A204.1 (cell line): ENCODE results near the gene SMCO3.

Source experiments
- FAIRE-seq: peaks from 2 replicates; lab custom pipeline; 2012; peaks lifted over from hg19 to GRCh38; lab: Jason Lieb, UNC

Gene SMCO3

DNA sequence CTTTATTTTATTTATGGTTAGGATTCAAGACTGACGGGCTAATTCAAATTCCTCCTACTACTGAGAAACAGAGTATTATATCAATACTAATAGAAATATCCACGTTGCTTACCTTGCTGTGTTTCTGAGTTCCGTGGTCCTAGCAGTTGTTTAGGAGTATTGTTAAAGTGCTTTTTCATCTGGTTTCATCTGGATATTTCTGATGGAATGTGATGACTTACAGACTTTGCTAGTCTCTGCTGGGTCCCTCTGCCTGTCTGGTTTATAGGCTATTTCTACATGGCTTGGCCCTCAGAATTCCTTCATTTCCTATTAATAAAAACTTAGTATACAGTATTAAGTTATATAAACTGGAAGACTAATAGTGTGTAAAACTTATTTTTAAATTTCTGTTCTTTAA, at the start of gene SMCO3:
TSS of gene SMCO3 (minus strand) at position 169 of the 400 bp plus-strand sequence. CDS start 7,502 bp downstream, outside the sequence.
- no peak for FAIRE-seq

DNA sequence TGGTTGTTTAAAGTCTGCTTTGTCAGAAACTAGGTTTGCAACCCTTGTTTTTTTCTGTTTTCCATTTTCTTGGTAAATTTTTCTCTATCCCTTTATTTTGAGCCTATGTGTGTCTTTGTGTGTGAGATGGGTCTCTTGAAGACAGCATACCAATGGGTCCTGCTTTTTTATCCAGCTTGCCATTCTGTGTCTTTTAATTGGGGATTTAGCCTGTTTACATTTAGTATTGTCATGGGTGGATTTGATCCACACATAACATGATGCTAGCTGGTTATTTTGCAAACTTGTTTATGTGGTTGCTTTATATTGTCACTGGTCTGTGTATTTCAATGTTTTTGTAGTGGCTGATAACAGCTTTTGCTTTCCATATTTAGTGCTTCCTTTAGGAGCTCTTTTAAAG, 46.5 kb upstream of the SMCO3 start:
- no peak for FAIRE-seq

DNA sequence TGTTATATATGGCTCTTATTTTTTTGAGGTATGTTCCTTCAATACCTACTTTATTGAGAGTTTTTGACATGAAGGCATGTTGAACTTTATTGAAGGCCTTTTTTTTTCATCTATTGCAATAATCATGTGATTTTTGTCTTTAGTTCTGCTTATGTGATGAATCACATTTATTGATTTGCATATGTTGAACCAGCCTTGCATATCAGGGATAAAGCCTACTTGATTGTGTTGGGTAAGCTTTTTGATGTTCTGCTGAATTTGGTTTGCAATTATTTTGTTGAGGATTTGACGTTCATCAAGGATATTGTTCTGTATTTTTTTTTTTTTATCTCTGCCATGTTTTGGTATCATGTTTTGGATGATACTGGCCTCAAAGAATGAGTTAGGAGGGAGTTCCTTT, 44.5 kb upstream of the SMCO3 start:
- FAIRE-seq = no peak

DNA sequence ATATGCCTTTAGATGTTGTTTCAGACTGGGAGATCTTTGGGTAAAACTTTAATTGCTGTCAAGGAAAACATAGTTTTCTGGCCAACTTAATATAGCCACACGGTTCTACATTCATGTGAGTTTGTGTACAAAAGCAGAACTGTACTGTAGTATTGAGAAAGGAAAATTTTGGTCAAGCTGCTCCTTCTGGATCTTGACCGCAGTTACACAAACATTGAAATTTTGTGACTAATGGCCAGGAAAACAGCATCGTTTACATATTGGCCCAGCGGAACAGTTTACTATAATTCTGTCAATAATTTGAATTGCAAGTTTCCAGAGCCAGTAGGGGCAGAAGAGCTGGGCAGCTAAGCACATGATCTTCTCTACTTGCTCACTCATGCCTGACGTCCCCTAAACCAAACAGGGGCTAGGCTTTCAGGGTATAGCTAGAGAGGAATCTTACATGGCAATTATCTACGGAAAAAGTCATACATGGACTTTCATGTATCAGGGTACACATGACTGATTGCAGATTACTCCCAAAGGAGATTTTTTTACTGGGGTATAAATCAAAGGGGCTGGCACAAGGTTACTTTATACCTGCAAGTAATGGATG, 40.7 kb upstream of the SMCO3 start:
- no peak for FAIRE-seq

DNA sequence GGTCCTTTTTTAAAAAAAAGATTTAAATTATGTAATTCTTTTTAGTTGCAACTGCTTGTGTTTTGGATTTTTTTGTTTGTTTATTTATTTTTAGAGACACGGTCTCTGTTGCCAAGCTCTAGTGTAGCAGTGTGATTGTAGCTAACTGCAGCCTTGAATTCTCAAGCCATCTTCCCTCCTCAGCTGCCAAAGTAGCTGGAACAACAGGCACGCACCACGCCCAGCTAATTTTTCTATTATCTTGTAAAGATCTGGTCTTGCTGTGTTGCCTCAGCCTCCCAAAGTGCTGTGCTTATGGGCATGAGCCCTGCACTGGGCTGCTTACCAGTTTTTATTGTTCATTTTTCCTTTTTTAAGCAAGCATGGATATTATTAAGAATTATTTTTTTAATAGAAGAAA, 40.0 kb upstream of the SMCO3 start:
- FAIRE-seq = no peak

DNA sequence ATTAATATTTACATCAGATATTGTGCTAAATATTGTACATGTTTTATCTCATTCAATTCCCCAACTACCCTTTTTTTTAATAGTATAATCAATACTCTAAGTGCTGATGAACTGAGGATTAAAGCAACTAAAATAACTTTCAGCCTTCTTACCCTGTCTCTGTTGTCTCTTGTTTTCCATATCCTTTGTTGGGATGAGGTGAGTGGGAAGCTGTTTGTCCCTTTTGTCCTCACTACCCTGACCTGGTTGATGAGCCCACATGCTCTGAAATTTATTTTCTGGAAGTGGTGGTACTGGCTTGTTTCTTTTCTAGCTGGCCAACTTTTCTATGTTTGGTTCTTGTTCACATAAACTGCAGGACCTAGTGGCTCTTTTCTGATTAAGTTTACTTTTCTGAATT, 38.9 kb upstream of the SMCO3 start:
- no peak for FAIRE-seq

DNA sequence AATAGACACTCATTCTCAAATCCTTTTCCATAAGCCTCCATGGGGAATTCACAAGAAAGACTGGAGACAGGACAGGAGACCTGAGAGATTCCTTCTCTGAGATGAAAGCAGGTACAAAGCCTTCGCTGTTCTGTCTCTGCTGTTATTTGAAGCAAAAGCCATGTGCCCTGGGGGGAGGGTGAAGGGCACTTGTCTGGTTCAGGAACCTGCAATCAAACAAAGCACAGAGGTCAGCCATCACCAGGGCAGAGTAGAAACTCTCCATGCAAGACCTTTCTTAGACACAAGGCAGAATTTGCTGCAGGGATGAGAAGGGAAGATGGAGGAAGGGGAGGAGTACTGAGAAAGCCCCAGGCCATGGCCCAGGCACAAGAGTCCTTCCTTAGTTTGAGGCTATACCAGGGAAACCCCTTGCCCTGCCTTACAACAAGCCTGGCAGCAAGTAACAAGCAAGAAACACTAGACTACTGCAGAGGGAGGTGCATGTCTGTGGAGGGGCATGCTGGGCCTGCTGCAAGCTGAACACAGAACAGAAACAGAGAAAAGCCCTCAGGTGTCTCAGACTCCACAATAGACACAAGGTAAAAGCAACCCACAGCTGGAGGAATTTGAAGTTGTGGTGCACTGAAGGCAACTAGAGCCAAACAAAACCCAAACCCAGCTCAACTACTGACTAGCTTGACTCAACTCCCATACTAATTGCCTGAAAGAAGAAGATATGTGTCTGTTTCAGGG, 37.1 kb upstream of the SMCO3 start:
- no peak for FAIRE-seq

DNA sequence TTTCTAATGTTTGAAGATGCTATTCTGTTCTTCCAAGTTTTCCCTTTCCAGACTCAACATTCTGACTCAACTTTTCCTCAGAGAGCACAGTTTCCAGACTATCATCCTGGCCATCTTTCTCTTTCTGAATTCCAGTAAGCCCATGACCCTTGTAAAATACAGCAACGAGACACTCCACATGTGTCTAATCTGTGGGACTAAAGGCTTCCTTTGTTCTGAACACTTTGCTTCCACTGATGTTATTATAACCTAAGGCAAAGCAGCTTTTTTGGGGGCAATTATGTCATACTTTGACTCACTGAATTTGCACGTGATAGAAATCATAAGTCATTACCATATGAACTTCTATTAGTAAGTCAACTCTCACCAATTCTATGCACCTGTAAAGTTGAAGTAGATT, 35.7 kb upstream of the SMCO3 start:
- no peak for FAIRE-seq

DNA sequence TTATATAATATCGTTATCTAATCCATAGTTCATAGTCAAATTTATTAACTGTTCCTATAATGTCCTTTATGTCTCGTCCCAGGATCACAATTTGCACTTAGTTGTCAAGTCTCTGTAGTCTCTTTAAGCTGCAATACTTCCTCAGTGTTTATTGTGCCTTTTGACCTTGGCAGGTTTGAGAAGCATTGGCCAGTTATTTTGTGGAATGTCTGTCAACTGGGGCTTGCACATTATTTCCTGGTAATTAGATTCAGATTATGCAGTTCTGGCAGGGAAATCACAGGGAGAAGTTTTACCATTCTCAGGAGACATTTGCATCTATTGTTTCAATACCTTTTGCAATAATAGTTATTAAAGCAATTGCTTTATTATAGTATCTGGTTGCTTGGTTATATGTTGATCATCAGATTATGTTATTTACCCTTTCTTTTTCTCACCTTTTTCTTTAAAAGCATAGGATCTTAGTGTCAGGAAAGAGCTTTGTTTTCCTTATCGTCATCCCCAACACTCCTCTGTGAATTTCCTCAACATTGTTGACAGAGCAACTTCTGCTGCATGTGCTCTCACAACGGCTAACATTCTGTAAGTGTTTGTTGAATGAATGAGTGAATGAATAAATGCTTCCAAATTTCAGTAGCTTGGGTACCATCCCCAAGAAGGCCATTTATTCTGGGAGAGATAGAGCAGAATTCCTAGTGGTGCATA, 33.0 kb upstream of the SMCO3 start:
- FAIRE-seq = no peak

DNA sequence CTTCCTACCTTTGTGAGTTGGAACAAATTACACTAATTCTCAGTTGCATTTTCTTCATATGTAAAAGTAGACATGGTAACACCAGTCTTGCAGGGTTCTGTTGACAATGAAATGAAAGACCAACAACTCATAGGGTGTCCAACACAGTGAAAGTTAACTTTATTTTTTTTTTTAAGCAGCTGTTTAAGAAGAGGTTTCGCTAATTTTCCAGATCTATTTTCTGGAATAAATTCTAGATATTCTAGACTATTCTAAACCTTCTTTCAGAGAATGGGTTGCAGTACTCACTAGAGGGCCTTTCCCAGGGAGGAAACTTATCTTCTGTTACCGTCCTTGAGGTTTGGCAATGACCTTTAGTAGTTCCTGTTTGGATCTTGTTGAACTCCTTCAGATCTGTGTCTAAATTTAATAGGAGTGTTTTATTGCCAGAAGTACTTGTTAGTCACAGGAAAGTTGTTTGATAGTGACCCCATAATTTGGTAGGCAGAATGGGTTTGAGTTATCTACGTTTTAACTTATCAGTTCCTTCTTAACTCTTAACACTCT, 32.1 kb upstream of the SMCO3 start:
- FAIRE-seq = no peak

DNA sequence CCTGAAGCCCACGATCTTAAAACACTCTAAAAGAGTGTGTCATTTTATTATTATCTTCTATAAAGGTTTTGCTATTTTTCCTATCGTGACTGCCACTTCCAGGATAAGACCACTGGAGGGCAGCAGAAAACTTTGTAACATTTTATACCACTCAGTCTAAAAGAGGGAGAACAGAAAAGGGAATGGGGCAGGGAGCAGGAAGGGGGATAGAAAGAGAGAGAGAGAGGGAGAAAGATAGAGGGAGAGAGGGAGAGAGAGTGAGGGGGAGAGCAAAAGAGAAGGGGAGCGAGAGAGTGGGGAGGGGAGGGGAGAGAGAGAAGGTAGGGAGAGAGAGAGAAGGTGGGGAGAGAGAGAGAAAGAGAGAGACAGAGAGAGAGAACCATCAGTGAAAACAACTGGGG, 31.4 kb upstream of the SMCO3 start:
- peak; percentile 77 for FAIRE-seq

DNA sequence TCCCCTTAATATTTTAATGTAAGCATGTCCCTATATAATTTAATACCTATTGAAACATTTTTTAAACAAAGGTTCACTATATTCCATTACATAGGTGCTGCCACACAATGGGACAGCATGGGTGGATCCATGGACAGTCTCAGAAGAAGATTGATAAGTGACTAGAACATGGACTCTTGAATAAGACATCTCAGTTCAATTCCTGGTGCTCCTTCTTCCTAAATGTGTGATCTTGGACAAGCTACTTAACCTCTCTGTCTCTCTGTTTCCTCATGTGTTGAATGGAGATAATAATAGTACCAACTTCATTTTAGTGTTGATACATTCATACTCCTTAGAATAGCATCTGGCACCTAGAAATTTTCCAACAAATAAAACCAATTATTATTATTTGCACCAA, 30.4 kb upstream of the SMCO3 start:
- FAIRE-seq = no peak

DNA sequence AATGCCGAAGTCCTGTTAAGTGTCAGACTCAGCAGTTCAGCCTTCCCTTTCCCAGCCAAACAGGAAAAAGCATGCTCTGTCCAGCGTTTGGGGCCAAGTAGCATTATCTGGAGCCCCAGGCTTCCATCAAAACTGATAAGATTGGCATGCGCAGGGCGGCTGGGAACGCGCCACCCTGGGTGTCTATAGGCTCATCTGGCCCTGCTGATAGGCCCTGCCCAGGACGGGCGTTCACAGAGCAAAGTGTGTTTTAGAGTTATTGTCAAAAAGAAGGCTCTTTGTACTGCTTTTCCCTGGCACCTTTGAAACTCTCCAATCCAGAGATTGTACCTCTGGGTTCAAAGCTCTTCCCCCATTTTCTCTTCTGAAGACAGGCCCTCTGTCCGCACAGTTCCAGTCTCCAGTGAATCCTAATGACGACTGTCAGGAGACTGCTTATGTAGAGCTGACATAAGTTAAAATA, 29.5 kb upstream of the SMCO3 start, which contains the start of gene ART4:
TSS of gene ART4 (minus strand) at position 102 of the 463 bp plus-strand sequence. CDS start 413 bp downstream, outside the sequence.
- no peak for FAIRE-seq

DNA sequence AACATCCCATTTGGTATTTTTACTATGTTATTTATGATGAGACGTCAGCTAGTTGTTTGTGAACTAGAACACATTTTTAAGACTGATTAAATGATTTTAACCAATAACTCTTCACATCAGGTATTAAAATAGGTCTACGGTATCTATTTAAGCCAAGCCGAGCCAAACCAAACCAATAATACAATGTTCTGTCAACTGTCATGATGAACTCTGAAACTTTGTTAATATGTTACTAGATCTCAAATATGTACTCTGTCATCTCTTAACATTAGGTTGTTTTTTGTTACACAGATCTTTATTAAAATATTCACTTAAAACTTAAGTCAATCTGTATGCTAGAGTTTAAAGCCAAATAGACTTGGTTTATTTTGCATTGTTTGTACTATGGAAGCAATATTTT, 28.3 kb upstream of the SMCO3 start:
- FAIRE-seq = no peak

DNA sequence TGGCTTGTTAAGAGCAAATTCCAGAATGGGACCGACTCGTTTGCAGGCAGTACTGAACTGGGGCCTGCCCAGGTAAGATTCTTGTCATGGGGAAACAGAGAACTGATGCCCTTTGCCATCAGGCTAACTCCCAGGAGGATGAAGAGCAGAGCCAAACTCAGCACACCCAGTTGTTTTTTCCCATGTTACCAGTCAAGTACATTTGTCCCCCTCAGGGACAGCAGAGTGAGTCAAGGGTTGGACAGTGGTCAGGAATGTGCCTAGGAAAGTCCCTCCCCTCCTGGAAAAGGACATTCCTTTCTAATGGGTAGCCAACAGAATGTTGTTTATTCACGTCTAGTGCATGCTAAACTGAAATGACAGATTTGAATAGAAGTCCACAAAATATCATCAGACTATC, 27.8 kb upstream of the SMCO3 start:
- no peak for FAIRE-seq

DNA sequence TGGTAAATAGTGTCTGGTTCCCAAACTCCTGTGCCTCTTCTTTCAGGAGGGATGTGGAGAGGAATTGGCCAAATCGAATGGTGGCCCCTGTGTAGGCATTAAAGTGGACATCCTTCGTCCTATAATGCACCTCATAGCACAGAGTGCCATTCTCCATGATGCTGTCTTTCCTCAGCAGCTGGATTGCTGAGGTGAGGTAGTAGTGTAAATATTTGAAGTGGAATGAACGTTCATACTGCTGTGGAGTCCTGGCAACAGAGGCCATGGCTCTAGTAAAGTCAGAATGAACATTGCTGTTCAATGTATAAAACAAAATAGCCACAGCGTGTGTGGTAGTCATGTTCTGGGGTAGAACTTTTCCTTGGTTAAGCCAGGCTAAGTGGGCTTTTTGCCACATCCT, 26.6 kb upstream of the SMCO3 start:
- no peak for FAIRE-seq

DNA sequence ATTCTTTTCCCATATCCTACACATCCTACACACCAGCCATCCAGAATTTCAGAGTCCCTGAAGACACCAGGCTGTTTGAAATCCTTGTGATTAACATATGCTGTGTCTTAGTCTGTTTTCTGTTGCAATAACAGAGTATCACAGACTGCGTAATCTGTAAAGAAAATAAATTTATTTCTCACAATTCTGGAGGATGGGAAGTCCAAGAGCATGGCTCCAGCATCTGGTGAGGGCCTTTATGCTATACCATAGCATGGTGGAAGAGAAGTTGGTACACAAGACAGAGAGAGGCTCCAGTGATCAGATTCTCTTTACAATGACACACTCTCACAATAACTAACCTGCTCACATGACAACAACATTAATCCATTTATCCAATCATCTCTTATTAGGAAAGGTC, 25.3 kb upstream of the SMCO3 start:
- FAIRE-seq = no peak

DNA sequence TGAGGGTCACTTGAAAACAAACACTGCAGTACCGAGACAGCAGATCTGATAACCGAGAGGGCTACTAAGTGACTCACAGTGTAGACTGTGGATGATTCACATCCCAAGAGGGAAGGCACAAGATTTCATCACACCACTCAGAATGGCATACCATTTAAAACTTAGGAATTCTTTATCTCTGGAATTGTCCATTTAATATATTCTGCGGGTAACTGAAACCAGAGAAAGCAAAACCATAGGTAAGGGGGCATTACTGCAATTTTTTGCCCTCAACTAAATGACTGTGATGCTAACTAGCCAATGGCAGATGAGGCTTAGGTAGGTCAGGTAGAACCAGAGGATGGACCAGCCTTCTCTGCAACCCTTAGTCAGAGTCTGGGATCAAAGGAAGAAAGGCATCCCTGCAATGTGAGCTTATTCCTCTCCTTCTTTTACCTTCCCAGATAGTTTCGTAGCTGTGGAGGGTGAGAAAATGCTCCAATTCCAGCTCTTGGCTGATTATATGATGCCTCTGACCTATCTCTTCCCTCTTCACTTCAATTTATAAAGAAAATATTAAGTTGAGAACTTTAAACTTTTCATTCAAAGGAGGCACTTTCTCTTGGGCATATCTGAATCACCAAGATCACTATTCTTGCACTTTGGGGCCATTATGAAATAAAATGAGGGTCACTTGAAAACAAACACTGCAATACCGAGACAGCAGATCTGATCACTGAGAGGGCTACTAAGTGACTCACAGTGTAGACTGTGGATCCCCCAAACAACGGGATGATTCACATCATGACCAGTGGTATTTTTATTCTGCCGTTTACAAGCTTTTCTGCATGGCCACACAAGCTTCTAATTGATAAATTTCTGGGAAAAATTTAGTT, 22.6 kb upstream of the SMCO3 start:
- no peak for FAIRE-seq

DNA sequence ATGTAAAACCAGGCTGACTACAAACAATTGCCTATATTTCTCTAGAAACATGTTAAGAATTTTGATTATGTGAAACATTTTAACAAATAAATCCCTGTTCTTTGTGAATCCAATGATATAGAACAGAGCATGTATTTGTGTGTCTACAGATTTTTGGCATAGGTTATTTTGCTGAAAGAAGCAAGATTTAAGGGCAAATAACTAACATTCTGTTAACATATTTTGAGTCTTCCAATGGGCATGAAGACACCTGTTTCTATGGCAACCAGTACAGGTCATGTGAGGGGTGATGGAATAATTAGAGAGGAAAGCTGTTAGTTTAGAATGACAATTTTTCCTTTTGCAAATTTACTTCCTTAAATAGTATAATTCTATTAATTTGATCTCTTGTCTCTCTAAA, 20.5 kb upstream of the SMCO3 start:
- no peak for FAIRE-seq

DNA sequence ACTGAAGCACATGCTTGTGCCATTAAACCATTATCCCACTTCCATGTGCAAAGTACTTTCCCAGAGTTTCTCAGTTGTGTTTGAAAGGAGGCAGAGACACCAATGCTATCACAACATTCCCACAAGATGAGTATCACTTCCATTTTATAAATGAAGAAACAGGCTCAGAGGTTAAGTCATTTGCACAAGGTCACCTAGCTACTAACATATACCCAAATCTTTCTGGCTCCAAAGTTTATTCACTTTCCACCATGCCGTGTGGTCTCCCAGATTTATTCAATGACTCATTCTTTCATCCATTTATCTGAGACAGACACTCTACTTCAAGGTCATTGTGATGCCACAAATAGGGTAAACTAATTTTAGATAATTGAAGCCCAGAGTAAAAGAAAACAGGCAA, 20.0 kb upstream of the SMCO3 start:
- FAIRE-seq = no peak

DNA sequence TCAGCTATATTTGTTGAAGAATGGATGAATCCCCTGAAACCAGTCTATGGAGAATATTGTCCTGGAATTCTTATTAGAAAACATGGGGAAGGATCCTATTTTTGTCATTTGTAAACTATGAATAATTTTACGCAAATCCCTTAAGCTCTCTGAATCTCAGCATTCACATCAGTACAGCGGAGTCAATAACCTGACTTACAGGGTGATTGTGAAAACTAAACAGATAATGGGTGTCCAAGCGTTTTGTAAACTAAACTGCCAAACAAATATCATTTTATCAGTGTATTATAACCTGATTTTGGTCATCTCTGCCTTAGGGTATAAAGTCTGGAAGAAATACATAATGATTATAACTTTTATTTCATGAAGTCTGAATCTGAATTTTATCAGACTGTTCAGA, 19.4 kb upstream of the SMCO3 start:
- no peak for FAIRE-seq

DNA sequence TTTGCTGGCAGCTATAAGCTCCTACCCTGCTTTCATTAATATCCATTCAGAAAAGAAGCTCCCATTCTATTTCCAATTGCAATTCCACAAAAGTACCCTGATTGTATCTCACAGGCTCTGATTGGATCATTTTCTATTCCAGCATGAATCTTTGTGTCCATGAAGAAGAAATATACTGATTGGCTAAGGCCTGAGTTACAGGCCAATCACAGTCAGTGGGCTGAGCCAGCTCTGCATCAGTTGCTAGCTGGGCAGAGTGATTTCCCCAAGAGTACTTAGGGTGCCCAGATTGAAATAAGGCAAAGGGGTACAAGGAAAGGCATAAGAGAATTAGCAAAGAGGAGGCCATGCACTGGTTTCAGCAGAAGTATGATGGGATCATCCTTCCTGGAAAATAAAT, 14.9 kb upstream of the SMCO3 start:
- FAIRE-seq = no peak
